GM13977 (cell line): Measurements from ENCODE around the gene CNBP.

Experiments used
- DNase-seq: peaks from one replicate; pipeline ENCODE4 v3.0.0; 2012; ENCODE audit warnings: low spot score
- in situ Hi-C: fragments of 300-500 bp; cut with MboI; formaldehyde crosslinking; loops from one replicate; pipeline ENCODE4 v1.12.0; 2022; ENCODE audit warnings: low sequenced_read_pairs, low pct_unique_long_range_greater_than_20kb, mixed read lengths, inconsistent platforms; ENCODE audit not compliant: unreplicated experiment
- TF ChIP-seq, protein P1 (sequence below): IDR thresholded peaks from 2 replicates; pipeline ENCODE4 v1.5.1; 2012; ENCODE audit warnings: mild to moderate bottlenecking, control low read depth; ENCODE audit not compliant: insufficient read depth; ENCODE audit errors: extremely low read depth, missing control alignments

The CNBP gene

DNA sequence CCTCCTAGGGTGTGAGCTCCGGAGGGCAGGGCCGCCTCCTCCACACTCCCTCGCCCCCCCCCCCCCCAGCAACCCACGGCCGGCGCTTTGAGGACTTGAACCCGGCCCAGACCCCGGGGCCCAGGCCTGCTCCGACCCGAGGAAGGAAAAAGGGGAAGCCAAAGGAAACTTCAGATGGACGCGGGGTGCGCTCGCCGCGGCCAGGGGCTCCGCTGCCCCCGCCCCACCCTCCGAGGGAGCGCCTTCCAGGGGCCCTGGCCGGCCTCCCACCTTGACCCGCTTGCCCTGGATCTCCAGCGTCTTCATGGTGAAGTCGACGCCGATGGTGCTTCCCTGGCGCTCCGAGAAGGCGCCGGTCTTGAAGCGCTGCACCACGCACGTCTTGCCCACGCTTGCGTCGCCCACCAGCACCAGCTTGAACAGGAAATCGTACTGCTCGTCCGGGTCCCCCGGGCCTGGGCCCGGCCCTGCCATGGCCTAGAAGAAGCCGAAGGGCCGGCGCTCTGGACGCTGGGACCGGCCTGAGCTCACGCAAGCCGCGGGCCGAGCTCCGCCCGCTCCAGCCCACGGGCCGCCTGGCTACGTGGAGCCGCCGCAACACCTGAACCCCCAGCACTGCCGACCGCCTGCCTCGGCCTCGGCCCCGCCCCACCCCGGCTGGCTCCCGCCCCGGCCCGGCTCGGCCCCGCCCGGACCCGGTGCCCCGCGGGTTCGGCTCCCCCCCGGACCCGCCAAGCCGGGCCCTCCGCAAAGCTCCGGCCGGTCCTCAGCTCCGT, 62.5 kb downstream of the CNBP start:
- TF ChIP-seq, protein P1, sequence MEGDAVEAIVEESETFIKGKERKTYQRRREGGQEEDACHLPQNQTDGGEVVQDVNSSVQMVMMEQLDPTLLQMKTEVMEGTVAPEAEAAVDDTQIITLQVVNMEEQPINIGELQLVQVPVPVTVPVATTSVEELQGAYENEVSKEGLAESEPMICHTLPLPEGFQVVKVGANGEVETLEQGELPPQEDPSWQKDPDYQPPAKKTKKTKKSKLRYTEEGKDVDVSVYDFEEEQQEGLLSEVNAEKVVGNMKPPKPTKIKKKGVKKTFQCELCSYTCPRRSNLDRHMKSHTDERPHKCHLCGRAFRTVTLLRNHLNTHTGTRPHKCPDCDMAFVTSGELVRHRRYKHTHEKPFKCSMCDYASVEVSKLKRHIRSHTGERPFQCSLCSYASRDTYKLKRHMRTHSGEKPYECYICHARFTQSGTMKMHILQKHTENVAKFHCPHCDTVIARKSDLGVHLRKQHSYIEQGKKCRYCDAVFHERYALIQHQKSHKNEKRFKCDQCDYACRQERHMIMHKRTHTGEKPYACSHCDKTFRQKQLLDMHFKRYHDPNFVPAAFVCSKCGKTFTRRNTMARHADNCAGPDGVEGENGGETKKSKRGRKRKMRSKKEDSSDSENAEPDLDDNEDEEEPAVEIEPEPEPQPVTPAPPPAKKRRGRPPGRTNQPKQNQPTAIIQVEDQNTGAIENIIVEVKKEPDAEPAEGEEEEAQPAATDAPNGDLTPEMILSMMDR = no peak
- peak; percentile 42 for DNase-seq
- in situ Hi-C loops = no loop called here

DNA sequence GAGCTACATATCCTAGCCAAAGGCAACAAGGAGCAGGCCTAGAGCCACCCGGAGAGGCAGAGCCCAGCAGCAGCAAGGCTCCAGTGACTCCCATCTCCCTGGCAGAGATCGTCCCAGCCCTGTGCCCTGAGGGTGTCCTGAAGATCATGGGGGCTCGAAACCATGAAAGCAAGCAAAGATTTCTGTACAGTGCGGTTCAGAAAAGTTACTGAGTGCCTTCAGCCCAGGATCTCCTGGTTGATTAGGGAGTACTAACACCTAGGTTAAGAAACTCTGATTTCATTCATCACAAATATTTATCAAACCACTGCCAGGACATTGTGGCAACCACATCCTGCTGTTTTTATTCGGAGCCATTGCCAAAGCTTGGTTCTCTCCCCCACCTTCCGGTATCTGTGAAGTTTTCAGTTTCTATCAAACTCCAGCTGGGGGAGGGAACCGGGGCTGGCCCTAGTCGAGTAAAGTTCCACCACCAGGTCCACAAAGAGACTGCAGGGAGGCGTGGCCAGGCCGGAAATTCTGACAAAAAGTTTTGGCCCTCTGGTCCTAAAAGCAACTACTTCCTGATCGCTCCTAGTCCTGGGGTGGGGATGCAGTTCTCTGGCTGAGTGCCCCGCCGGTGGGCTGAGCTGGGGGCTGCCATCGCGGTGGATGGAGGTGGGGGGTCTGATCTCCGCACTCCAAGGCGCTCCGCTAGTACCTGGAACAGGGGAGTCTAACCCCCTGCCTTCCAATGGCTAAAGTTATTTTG, 63.3 kb downstream of the CNBP start:
- TF ChIP-seq, protein P1 = peak; percentile 5
- peak; percentile 95 for DNase-seq
- in situ Hi-C loops = no loop called here

DNA sequence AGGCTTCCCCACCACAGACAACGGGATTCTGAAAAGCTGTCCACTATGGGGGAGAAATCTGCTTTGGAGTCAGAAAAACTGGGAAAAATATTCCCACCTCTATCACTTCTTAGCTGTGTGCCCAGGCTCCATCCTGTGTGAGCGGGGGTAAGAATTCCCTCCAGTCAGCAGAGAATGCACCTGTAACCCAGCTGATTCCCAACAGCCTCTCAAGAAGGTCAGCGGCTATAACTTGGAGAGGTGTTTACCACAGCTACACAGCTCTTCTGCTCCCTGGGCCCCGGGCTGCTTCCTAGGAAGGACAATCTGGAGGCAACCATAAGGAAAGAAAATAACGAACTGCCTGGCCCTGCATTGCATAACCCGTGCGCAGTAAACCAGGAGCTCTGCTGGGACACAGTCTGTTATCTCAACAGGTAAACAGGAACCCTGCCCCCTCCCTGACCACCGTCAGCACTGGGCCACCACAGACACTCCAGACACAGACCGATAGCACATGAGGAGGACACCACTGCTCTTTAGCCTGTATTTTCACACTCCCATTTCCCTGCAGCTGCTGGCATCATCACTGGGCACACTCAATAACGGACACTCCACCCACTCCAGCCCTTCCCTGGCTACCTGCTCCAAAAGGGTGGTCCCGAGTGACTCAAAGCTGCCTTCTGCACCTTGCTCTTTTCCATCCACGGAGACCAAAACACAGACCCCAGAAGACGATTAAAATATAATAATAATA, 64.2 kb downstream of the CNBP start:
- no peak for DNase-seq
- in situ Hi-C loops = no loop called here
- TF ChIP-seq, protein P1 = no peak

DNA sequence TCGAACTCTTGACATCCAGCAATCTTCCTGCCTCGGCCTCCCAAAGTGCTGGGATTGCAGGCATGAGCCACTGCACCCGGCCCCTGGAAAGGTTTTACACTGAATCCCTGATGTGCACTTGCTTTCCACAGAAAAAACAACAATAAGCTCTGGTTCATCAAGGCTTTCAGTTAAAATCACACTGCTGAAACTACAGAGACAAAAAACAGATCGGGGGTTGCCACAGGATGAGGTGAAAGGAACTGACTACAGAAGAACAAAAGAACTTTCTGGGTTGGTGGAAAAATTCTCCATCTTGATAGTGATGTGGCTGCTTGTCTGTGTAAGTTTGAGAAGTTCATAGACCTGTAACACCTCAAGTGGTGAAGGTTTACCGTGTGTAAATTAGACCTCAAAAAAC, 65.0 kb downstream of the CNBP start:
- in situ Hi-C loops = no loop called here
- DNase-seq = no peak
- TF ChIP-seq, protein P1 = no peak
